Ovary (tissue), 3 donors: ENCODE measurements around the gene TRIM3.

ENCODE experiments used
- POLR2A ChIP-seq: fragments of 450-650 bp; IDR thresholded peaks from one replicate; pipeline ENCODE4 v1.6.1; 2017; ENCODE audit warnings: antibody characterized with exemption, mild to moderate bottlenecking, moderate library complexity
- TF ChIP-seq, protein P1 (sequence below), 3 donors: fragments of 450-650 bp in 2 of 3; fragments of 200-600 bp in 1 of 3; IDR thresholded peaks; one replicate each; pipeline versions ENCODE4 v1.5.1 to v1.8.0; 2016 to 2022; ENCODE audit warnings: antibody characterized with exemption in 3 of 3, mild to moderate bottlenecking in 1 of 3
- donor health status: DM: no; HTN: no; CAD: no.

DNA sequence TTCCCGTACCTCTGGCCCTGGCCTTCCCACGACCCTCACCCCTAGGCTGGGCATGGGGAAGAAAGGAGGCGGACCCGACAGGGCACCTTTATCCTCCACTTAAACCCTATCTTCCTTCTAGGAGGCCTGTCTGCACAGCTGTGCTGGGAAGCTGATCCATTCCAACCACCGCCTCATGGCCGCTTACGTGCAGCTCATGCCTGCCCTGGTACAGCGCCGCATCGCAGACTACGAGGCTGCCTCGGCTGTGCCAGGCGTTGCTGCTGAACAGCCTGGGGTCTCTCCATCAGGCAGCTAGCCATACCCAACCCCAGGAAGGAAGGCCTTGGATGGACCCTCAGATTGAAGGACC, 8.2 kb upstream of the TRIM3 start:
- TF ChIP-seq, protein P1, sequence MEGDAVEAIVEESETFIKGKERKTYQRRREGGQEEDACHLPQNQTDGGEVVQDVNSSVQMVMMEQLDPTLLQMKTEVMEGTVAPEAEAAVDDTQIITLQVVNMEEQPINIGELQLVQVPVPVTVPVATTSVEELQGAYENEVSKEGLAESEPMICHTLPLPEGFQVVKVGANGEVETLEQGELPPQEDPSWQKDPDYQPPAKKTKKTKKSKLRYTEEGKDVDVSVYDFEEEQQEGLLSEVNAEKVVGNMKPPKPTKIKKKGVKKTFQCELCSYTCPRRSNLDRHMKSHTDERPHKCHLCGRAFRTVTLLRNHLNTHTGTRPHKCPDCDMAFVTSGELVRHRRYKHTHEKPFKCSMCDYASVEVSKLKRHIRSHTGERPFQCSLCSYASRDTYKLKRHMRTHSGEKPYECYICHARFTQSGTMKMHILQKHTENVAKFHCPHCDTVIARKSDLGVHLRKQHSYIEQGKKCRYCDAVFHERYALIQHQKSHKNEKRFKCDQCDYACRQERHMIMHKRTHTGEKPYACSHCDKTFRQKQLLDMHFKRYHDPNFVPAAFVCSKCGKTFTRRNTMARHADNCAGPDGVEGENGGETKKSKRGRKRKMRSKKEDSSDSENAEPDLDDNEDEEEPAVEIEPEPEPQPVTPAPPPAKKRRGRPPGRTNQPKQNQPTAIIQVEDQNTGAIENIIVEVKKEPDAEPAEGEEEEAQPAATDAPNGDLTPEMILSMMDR (IDR thresholded peaks at IDR 0.05) = no peak
- TF ChIP-seq POLR2A = no peak
